Lower leg skin (tissue), 4 donors: ENCODE measurements around the gene PLEKHA4. TPM values are rescaled to one million over a fixed set of nuclear protein-coding genes. Genes with fewer than 3 reads are reported as not detected.

ENCODE experiments used
- DNase-seq, 2 donors: peaks; one replicate each; pipeline ENCODE4 v3.0.0-alpha.2; 2019; ENCODE audit warnings: low spot score in 2 of 2
- H3K4me3 ChIP-seq: fragments of 200-600 bp; sonication (generic); 2 replicates; pipeline ENCODE4 v1.5.1; 2017; ENCODE audit warnings: mild to moderate bottlenecking, low read depth; ENCODE audit not compliant: poor library complexity, severe bottlenecking
- POLR2A ChIP-seq, 2 donors: fragments of 450-650 bp; IDR thresholded peaks; one replicate each; pipeline ENCODE4 v1.6.1; 2016 to 2017; ENCODE audit warnings: antibody characterized with exemption in 2 of 2, mild to moderate bottlenecking in 1 of 2, moderate library complexity in 1 of 2
- WGBS, 2 donors: methylation state at CpG; one replicate each; pipeline ENCODE4 v1.1.5; 2018; 5-methylcytosine and 5-hydroxymethylcytosine counted together
- intact Hi-C: fragments of 100-400 bp; cut with DNase I; formaldehyde crosslinking; loops from one replicate; pipeline ENCODE4 v1.15.0; 2023; ENCODE audit warnings: low total_unique reads
- total RNA-seq, 4 donors: library from RNA; depleted of rRNA; stranded (reverse); fragments of >200 nt; gene quantifications; one replicate each; pipeline ENCODE4 v1.1.0, GENCODE V29; 2016
- TF ChIP-seq, protein P1 (sequence below), 3 donors: fragments of 450-650 bp; IDR thresholded peaks; one replicate each; pipeline ENCODE4 v1.5.1; 2016; ENCODE audit warnings: antibody characterized with exemption in 3 of 3, mild to moderate bottlenecking in 3 of 3, moderate library complexity in 2 of 3

The PLEKHA4 gene
- total RNA-seq, 4 donors from 2014 or later: 2.9 to 7.2 (median 6.3) TPM

DNA sequence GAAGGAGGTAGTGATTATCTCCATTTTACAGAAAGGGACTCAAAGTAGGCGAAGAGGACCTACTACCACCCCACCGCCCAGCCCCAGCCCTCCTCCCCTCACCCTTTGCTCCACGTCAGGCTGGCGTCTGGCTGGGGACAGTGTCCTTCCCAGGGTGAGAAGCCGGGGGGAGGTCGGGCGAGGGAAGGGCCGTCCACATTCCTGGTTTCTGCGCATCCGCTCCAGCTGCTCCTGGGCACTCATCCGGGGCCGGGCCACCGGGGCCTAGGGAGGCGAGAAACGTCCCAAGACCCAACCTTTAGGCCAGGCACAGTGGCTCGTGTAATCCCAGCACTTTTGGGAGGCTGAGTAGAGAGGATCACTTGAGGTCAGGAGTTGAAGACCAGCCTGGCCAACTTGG, 27.4 kb downstream of the PLEKHA4 start:
- no peak overlapping the region for H3K4me3 ChIP-seq
- TF ChIP-seq POLR2A (IDR thresholded peaks at IDR 0.05): no peak
- TF ChIP-seq, protein P1, sequence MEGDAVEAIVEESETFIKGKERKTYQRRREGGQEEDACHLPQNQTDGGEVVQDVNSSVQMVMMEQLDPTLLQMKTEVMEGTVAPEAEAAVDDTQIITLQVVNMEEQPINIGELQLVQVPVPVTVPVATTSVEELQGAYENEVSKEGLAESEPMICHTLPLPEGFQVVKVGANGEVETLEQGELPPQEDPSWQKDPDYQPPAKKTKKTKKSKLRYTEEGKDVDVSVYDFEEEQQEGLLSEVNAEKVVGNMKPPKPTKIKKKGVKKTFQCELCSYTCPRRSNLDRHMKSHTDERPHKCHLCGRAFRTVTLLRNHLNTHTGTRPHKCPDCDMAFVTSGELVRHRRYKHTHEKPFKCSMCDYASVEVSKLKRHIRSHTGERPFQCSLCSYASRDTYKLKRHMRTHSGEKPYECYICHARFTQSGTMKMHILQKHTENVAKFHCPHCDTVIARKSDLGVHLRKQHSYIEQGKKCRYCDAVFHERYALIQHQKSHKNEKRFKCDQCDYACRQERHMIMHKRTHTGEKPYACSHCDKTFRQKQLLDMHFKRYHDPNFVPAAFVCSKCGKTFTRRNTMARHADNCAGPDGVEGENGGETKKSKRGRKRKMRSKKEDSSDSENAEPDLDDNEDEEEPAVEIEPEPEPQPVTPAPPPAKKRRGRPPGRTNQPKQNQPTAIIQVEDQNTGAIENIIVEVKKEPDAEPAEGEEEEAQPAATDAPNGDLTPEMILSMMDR (IDR thresholded peaks at IDR 0.05): no peak
- intact Hi-C loops: no loop called here
- DNase-seq: no peak
- WGBS, 2 donors: 91 to 94% methylated on average over 16 of the region's 16 CpGs

DNA sequence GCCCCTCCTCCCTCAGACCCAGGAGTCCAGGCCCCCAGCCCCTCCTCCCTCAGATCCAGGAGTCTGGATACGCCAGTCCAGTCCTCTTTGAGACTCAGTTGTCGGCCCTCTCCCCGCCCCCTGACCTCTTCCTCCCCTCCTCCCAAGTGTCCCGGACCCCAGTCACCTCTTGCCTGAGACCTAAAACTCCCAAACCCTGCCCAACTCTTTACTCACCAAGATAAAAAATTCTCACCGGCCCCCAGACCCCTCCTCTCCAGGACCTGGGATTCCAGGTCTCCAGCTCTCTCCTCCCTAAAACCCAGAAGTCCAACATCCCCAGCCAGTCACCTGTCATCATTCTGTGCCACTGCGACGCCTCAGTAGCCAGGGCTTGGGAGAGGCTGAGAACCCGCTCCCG, 30.7 kb downstream of the PLEKHA4 start:
- WGBS, 2 donors: 73 to 85% methylated on average over 9 of the region's 9 CpGs
- intact Hi-C loops: loop anchor here (10.0 kb wide), 1 partner anchor 193 kb away; the partner anchor contains the start of gene CA11
- no peak overlapping the region for H3K4me3 ChIP-seq
- TF ChIP-seq, protein P1 (IDR thresholded peaks at IDR 0.05): no peak
- no peak for TF ChIP-seq POLR2A (IDR thresholded peaks at IDR 0.05)
- no peak for DNase-seq

- intact Hi-C loops: loop anchor here (10.0 kb wide), 1 partner anchor 192 kb away; the partner anchor contains the start of gene CA11
- H3K4me3 ChIP-seq: no peak overlapping the region
- TF ChIP-seq, protein P1 (IDR thresholded peaks at IDR 0.05): no peak
- no peak for TF ChIP-seq POLR2A (IDR thresholded peaks at IDR 0.05)
- 3 to 17% methylated on average over 27 to 28 of the region's 29 CpGs for WGBS, 2 donors
- peak; percentile 76 to 96 for DNase-seq
These were observed 31.3 kb downstream of the PLEKHA4 start for GRCh38 chr19:48837051-48837524.

- no peak within 1 kb of the TSS for H3K4me3 ChIP-seq
- WGBS, 2 donors: 7 to 18% methylated on average over 34 to 35 of the region's 35 CpGs
- intact Hi-C loops: loop anchor here (10.0 kb wide), 1 partner anchor 192 kb away; the partner anchor contains the start of gene CA11
- TF ChIP-seq, protein P1 (IDR thresholded peaks at IDR 0.05): no peak
- TF ChIP-seq POLR2A (IDR thresholded peaks at IDR 0.05): no peak
- DNase-seq: peak in 1 of 2 donors; percentile 93
These were observed 32.1 kb downstream of the PLEKHA4 start, which contains the start of gene HSD17B14 for GRCh38 chr19:48836089-48837017. HSD17B14 (minus strand) TSS chr19:48836491; CDS start chr19:48836411, 80 bp downstream.

DNA sequence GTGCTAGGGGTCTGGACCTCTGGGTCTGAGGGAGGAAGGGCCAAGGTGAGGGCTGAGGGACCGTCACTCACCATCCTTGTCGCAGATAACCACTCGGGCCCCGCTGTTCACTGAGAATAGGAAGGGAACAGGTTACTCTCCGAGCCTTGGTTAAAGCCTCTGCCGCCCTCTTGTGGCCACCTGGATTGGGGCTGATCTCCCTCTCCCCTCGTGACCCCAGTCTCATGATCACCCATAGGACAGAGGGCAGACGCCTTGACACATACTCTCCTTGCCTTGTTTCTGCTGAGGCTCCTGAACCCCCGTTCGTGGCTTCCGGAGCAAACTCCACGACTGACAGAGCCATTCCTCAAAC, 32.7 kb downstream of the PLEKHA4 start:
- intact Hi-C loops: loop anchor here (10.0 kb wide), 1 partner anchor 191 kb away; the partner anchor contains the start of gene CA11
- no peak overlapping the region for H3K4me3 ChIP-seq
- WGBS, 2 donors: 3 to 7% methylated on average over 12 of the region's 12 CpGs
- peak; percentile 97 to 99 for DNase-seq
- TF ChIP-seq, protein P1 (IDR thresholded peaks at IDR 0.05): peak in 1 of 3 donors; percentile 94
- TF ChIP-seq POLR2A (IDR thresholded peaks at IDR 0.05): no peak
